Activated CD4-positive, alpha-beta T cell treated with anti-CD3 and anti-CD28 coated beads, Interleukin-2, amount 50 U/mL, for 24 hours (primary cell): ENCODE measurements around the gene PDZD7.
A peak's percentile ranks its signal among the peaks of the same experiment; 100 is the strongest.

ENCODE experiments used
- DNase-seq, 2 donors: peaks; one replicate each; pipeline ENCODE4 v3.0.0-alpha.2; 2020; ENCODE audit warnings: low read depth in 1 of 2, low spot score in 1 of 2

Gene PDZD7

DNA sequence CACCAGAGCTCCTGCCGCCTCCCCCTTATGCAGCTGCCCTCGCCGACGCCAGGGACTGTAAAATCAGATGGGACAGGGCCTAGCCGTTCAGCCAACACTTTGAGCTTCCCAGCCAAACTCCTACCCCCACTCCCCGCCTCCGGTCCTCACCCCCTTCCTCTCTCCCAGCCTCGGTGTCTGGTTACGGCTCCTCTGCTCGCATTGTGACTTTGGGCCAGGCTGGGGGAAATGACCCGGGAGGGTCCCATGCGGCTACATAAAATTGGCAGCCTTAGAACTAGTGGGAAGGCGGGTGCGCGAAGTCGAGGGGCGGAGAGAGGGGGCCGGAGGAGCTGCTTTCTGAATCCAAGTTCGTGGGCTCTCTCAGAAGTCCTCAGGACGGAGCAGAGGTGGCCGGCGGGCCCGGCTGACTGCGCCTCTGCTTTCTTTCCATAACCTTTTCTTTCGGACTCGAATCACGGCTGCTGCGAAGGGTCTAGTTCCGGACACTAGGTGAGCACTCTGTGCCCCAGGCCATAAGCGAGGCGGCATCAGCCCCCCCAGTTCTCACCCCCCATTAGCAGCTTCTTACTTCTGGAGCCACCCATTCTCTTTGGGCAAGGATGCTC is 30.8 kb upstream of the PDZD7 start, which contains the start of gene KAZALD1:
TSS of gene KAZALD1 (plus strand) at position 366 of the 608 bp plus-strand sequence. CDS start 604 bp downstream, outside the sequence.
- no peak for DNase-seq

DNA sequence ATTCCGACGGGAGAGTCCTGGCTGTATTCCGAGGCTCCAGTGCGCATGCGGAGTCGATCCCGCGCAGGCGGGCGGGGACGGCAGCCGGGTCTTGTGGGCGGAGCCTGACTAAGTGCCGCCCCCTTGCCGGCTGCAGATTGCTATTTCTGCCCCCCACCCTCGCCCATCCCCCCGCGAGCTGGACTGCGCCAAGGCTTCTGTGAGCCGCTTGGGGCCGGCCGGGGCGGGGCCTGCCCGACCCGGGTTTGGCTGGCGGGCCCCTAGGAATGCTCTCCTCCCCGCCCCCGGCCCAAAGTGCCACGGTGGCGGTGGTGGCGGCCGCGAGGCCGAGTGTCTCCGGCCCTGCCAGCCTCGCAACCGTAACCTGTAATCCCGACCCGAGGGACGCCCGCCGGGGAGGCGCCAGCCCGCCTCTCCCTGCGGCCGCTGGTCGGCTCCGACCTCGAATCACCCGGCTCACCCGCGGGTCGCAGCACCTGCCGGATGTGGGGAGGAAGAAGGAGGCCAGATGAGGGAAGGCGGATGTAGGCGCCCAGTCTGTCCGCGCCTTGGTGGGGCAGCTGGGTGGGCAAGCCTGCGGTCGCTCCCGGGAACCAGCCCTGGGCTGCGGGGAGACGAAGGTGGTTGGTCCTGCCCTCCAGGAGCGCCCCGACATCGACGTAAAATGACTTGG is 30.2 kb upstream of the PDZD7 start:
- peak in 1 of 2 donors; percentile 87 for DNase-seq

DNA sequence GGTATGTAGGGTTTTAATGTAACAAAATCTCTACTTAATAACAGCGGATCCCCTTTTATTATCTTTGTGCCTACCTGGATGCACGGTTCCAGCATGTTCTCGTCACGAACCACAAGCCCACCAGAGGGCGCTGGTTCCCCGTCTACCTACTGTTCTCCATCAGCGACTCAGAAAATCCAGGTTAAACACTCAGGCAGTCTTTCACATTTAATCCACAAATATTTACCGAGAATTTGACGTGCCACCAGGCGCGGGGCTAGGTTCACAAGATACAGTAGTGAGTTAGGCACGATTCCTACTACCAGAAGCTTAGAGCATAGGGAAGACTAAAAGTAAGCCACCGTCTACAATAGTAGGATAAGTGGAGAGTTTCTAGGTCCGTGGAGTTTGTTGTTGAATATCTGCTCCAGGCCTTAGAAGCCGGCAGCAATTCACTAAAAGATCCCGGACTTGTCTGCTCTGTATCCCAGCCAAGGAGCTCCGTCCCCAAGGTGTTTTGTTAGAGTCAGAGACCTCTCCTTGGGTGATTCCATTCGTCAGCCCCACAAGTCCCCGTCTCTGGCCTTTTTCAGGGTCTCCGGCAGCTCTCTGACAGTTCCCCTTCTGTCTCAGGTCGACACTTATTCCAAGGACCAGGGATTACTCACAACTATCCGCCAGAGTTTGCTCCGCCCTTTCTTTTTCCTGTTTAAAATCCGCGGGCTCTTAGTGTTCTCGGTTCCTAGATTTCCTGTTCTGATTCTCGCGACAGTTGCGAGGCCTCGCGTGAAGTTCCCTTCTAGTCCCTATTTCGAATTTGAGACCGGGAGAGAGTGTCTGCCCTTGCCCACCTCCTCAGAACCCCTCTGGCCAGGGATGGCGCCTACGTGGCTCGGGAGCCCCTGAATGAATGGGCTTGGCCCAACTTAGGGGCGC is 29.4 kb upstream of the PDZD7 start:
- DNase-seq, result peak; percentile 86 to 93

DNA sequence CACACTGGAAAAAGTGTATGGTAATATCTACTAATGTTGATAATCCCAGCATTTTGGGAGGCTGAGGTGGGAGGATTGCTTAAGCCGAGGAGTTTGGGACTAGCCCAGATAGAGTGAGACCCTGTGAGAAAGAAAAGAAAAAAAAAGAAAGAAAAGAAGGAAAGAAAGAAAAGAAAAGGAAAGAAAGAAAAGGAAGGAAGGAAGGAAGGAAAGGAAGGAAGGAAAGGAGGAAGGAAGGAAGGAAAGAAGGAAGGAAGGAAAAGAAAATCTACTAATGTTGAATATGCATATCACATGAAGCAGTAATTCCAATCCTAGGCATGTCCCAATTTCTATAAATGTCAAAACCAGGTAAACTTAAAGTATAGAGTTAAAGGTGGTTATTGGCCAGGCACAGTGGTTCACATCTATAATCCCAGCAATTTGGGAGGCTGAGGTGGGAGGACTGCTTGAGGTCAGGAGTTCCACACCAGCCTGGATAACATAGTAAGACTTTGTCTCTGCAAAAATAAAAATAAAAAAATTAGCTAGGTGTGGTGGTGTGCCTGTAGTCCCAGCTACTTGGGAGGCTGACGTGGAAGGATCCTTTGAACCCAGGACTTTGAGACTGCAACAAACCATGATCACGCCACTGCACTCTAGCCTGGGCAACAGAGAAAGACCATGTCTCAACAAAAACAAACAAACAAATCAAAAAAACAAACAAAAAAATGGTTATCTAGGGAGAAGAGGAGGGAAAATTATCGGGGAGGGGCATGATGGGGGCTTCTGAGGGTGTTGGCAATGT is 25.6 kb upstream of the PDZD7 start:
- no peak for DNase-seq

DNA sequence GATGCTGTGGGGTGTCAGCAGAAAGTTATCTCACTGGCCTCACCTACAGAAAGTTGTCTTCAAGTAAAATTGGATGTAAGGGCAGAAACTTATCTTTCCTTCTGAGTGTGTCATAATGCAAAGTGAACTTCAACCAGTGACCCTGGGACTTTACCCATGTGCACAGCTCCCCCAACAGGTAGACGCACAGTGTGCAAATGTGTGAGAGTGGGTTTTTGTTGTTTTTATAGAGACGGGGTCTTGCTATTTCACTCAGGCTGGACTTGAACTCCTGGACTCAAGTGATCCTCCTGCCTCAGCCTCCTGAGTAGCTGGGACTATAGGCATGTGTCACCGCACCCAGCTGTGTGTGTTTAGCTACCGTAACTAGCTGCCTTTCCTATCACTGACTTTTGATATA is 24.5 kb upstream of the PDZD7 start:
- DNase-seq, result no peak

DNA sequence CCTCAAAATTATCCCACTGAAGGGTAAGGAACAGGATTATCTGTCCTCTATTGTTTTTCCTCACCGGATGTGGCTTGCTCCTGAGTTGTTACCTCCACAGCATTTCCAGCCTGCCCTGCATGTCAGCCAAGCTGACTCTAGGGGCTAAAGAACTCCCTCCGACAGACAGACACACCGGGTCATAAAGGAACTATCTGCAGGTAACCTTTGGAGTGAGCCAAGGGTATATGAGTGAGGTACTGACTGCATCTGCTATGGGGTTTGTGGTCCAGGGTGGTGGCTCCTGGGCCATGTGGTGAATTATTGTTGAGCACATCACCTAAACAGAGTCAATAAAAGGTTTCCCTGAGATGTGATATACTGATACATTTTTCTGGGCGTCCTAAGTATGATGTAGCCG is 23.9 kb upstream of the PDZD7 start:
- no peak for DNase-seq

DNA sequence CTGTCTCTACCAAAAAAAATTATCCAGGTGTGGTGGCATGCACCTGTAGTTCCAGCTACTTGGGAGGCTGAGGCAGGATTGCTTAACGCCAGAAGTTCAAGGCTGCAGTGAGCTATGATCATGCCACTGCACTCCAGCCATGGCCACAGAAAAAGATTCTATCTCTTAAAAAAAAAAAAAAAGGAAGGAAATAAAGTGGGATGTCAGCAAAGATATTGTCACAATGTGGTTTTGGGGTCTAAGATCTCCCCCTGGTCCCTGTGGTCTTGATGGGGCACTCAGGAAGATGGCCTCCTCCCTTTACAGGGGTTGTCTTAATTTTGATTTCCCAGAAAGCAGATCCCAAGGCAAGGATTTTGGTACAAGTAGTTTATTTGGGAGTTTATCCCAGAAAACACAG is 23.4 kb upstream of the PDZD7 start:
- DNase-seq, result no peak

DNA sequence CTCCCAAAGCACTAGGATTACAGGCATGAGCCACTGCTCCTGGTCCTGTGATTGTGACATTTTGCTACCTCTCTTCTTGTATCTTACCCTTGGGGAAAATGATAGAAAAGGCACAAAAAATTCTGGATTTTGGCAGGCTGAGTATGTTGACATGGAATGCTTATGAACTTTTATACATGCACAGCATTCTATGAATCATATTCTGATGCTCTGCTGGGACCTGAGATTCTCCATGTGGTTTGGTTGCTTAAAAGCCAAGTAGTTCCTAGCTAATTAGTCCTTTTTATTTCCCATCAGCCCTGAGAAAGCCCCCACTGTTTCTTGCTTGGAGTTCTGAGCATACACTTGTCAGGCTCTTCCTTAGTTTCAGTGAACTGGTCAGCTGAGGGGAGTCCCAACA is 22.6 kb upstream of the PDZD7 start:
- DNase-seq, result no peak

DNA sequence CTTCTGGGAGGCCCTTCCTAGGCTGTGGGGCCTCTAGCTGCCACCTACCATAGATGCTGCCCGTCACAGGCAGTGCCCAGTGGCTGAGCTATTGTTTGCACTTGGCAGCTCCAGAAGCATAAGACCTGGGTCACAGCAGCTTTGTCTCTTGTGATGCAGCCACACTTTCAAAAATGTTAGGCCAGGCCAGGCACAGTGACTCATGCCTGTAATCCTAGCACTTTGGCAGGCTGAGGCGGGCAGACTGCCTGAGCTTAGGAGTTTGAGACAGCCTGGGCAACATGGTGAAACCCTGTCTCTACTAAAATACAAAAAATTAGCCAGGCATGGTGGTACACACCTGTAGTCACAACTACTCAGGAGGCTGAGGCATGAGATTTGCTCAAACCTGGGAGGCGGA is 21.4 kb upstream of the PDZD7 start:
- no peak for DNase-seq

DNA sequence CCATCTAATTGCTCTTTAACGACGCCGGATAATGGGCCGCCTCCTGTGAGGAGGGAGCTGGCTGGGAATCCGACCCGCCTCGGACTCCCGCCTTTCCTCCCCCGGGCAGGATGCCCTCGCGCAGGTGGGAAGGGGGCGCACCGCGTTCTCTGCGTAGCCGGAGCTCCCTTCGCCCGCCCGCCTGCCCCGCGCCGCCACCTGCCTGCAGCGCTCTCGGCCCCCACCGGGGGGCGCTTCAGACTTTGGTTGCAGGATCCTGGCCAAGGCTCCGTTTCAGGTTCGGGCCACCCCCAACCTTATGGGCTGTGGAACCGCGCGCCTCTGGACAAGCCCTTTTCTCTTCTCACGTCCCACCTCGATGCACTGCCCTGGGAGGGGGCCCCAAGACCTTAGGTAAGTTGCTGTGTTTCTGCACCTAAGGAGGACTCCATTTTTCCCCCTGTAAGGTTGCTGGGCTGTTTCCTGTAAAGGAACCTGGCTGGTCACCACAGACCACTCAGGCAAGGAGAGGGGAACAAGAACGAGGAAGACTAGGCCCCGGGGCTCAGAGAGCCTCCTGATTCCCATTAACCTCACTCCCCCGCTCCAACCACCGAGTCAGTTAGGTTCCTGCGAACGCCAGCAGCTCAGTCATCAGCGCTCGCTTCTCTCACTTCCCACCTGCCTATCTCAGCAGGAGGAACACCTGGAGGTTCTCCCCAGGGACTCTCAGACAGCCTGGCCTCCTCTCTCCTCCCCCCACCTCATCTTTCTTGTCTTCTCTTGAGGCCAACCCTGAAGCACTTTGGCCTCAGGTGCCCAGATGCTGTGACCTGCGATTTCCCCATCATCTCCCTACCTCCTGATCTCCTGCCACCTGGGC is 19.5 kb upstream of the PDZD7 start:
- peak; percentile 55 to 69 for DNase-seq

DNA sequence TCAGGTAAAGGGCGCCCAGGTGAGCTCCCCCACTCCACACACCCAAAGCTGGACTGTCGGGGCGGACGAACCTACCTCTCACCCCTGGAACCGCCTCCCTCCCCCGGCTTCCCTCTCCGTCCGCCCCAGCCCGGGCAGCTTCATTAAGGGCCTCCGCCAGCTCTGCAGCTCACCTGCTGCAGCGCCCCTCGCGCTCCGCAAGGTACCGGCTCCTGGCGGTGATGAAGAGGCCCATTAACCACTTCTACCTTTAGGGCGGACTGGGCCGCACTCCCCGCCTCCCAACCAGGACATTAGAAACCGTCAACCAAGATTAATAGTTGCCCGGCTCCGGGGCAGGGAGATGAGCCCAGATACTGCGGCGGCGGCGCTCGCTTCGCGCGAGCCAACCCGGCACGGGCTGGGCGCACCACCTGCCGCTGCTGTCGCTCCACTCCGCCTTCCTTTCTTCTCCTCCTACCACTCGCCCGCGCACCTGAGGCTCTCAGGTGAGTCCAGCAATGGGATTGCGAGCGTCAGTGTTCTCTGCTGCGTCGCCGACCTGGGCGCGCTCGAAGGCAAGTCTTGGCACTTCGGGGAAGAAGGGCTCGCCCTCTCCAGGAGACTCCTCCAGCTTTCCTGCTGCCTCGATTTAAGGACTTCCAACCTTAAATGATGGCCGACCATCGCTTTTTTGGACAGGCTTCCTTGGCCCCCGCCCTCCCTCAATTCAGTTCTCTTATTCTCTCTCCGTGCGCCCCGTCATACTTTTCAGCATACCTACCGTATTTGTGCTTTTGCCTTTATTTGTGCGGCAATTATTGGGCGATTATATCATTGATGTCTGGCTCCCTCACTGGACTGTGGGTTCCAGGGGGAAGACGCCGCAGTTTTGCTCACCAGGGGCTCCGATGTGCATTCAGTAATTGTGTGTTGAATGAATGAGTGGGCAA is 17.3 kb upstream of the PDZD7 start:
- no peak for DNase-seq

DNA sequence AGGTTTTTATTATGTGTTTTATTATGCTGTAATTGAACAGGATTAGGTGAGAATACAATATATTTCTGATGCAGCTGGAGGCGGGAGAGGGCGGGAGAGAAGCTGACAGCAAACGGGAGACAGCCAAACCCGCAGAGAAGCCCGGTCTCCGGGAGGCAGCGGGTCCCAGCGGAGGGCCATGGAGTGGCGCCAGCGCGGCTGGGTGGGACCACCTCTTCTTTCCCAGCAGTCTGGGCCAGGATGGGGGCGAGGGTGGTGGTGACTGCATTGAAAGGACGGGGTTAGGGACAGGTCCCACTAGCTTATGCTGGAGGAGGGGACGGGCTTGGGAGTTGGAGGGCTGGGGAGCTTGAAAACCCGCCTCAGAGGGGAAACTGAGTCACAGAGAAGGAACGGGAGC is 16.3 kb upstream of the PDZD7 start:
- no peak for DNase-seq

DNA sequence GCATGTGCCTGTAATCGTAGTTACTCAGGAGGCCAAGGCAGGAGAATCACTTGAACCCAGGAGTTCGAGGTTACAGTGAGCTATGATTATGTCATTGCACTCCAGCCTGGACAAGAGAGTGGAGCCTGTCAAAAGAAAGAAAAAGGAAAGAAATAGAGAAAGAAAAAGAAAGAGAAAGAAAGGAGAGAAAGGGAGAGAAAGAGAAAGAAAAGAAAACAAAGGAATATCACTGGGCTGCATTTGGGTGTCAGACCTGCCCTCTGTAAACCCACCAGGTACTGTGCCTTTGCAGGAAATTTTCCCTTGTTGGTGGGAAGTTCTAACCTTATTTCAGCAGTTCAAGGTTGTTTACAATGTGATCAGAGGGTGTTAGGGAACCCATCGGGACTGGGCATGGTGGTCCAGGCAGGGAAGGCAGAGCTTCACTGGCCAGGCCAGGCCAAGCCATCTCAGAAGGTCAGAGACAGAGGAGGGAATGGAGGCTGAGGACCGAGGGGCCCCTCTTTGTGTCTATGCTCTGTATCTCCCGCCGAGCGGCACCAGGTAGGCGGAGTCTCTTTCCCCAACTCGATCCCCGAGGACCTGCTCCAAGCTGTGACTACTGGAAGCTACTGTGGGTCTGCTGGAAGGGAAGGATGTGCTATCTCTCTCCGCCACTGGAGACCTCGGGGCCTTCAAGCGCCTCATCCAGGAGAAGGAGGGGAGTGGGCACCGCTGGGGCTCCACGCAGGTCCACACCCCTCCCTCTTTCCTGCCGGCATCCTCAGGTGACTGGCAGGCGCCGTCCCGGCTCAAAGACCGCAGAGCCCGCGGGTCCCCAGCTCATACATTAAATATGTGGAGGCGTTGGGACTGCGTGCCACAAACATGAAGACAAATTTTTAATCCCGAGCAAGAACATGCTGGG is 15.7 kb upstream of the PDZD7 start:
- DNase-seq, result no peak

DNA sequence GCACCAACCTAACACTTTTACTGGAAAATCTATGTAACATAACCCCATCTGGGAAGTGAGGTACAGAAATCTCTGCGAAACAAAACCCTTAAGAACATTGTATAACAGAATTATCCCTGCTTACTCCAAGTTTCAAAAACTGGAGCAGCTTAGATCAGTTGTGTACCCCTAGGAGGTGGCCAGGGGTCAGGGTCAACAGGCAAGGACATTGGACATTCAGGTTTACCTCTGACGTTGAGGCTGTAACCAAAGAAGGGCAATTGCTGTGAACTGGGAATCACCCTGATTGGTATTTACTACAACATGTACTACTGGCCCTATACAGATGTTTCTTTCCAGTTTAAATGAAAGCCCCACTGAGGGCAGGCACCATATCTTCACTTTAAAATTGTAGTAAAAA is 13.2 kb upstream of the PDZD7 start:
- DNase-seq, result no peak

DNA sequence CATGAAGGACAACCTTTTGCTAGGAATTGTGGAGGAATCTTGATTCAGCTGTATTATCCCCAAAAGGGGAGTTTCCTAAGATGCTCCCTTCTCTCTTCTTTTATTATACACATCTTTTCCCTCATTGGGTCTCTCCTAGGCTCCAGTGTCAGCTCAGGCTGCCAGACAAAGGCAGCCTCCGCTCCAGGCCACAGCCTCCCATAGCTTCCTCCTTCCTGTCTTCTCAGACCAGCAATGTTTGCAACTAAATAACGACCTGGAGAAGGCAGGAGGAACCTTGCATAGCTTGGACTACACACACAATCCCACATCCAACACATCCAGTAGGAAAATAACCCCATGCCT is 12.4 kb upstream of the PDZD7 start:
- no peak for DNase-seq

DNA sequence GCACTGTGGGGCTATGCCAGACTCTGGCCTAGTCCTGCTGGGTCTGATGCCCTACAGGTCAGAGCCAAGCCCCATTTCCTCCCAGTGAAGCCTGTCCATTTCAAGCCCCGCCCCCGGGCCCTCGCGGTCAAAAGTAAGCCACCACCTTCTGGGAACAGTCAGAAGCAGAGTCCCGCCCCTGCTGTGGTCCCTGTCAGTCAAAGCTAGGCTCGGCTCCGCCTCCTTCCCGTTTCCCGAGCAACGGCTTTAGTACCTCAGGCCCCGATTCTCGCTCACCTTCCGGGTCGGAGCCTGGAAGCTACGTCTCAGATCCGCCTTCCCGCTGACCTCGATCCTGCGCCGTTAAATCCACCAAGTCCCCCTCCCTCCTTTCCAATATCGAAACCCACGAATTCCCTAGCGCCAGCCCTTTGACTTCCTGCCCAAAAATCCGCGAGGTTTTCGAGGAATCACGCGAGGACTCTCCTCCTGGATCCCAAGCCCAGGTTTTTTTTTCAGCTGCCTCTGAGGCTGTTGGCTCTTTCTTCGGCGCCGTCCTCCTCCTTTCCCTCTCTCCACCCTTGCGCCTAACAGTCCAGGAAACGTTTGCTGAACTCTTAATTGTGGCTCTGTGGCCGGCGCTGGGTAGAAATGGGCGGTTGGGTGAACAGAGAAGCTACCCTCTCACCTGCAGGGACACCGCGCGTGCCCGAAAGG is 11.9 kb upstream of the PDZD7 start:
- DNase-seq, result peak; percentile 70 to 86

DNA sequence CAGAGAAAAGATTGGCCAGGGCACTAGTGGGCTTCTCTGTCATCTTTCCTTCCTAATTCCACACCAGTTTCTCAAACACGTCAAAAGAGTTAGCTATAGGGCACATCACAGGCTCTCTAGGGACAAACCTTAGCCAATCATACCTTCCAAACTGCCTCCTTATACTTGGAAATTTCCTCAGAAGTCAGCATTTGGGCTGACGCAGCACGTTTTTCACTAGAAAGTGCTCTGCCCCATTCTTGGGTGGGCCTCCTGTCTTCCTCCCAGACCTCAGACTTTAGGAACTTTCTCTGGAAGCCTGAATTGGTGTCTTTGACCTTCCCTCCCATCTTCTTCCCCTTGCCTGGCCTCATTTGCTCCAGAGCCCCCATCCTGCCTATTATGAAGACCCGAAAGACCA is 11.2 kb upstream of the PDZD7 start:
- no peak for DNase-seq
